IMR-90 (cell line): ENCODE measurements around the gene ASB11. TPM values are rescaled to one million over a fixed set of nuclear protein-coding genes. Genes with fewer than 3 reads are reported as not detected.

Experiments
- ATAC-seq: fragments of 200-7000 bp; cut with Tn5 transposase; 2 replicates; pipeline ENCODE4 v1.9.1; 2020; ENCODE audit warnings: low read depth, mild to moderate bottlenecking, moderate library complexity
- BruUV-seq: library from RNA; stranded (reverse); fragments of 400-500 nt; replicated peaks from 2 replicates; lab custom pipeline; 2021; lab: Mats Ljungman, UMichigan
- CTCF ChIA-PET: fragments of 300-600 bp; formaldehyde crosslinking; extraction: SDS; loops from one replicate; lab custom pipeline; 2021; ENCODE audit warnings: antibody characterized with exemption; lab: Yijun Ruan, JAX
- POLR2A ChIA-PET: fragments of 300-600 bp; sonication (Branson Sonifier 250); formaldehyde crosslinking; loops from one replicate; lab custom pipeline; 2022; ENCODE audit warnings: antibody characterized with exemption; ENCODE audit not compliant: unreplicated experiment; lab: Charles Lee
- DNase-seq: peaks from one replicate; pipeline ENCODE4 v3.0.0; 2013
- H2AFZ ChIP-seq: replicated peaks from 2 replicates; pipeline ENCODE3; 2013; ENCODE audit warnings: low read length, mild to moderate bottlenecking; ENCODE audit not compliant: poor library complexity
- H2AK5ac ChIP-seq: 2 replicates; pipeline ENCODE4 v1.6.1; 2013; ENCODE audit warnings: low read depth, low read length, inconsistent platforms
- H2AK9ac ChIP-seq: replicated peaks from 2 replicates; pipeline ENCODE3; 2013; ENCODE audit warnings: mild to moderate bottlenecking, low read depth, low read length, moderate library complexity; ENCODE audit not compliant: poor library complexity
- H2BK120ac ChIP-seq: 2 replicates; pipeline ENCODE4 v1.6.1; 2013; ENCODE audit warnings: low read depth, low read length, inconsistent platforms
- H2BK15ac ChIP-seq: 3 replicates; pipeline ENCODE4 v1.6.1; 2013; ENCODE audit warnings: low read depth, low read length, inconsistent platforms
- H2BK20ac ChIP-seq: 2 replicates; pipeline ENCODE4 v1.6.1; 2013; ENCODE audit warnings: low read depth, mild to moderate bottlenecking, inconsistent platforms, low read length, moderate library complexity
- H2BK5ac ChIP-seq: 2 replicates; pipeline ENCODE4 v1.6.1; 2013; ENCODE audit warnings: mild to moderate bottlenecking, low read depth, low read length, inconsistent platforms; ENCODE audit not compliant: poor library complexity, severe bottlenecking
- H3K14ac ChIP-seq: replicated peaks from 2 replicates; pipeline ENCODE4 v1.6.1; 2013; ENCODE audit warnings: low read depth, low read length, inconsistent platforms
- H3K18ac ChIP-seq: 2 replicates; pipeline ENCODE4 v1.6.1; 2013; ENCODE audit warnings: low read depth, low read length, control low read depth
- H3K23ac ChIP-seq: 2 replicates; pipeline ENCODE4 v1.6.1; 2013; ENCODE audit warnings: low read depth, low read length, inconsistent platforms
- H3K27ac ChIP-seq: 2 replicates; pipeline ENCODE4 v1.5.1; 2013; ENCODE audit warnings: mild to moderate bottlenecking, control low read depth, low read length; ENCODE audit not compliant: insufficient read depth
- H3K27me3 ChIP-seq: 2 replicates; pipeline ENCODE4 v1.6.1; 2013; ENCODE audit warnings: low read length; ENCODE audit not compliant: control insufficient read depth, insufficient read depth
- H3K36me3 ChIP-seq: 2 replicates; pipeline ENCODE4 v1.6.1; 2013; ENCODE audit warnings: low read length, mixed read lengths; ENCODE audit not compliant: control insufficient read depth, insufficient read depth
- H3K4ac ChIP-seq: 2 replicates; pipeline ENCODE4 v1.6.1; 2013; ENCODE audit warnings: low read depth, low read length, inconsistent platforms
- H3K4me1 ChIP-seq: 2 replicates; pipeline ENCODE4 v1.6.1; 2013; ENCODE audit warnings: low read length, mixed read lengths; ENCODE audit not compliant: control insufficient read depth, insufficient read depth
- H3K4me2 ChIP-seq: 2 replicates; pipeline ENCODE4 v1.6.1; 2013; ENCODE audit warnings: low read depth, mild to moderate bottlenecking, control low read depth, low read length, moderate library complexity
- H3K4me3 ChIP-seq: 2 replicates; pipeline ENCODE4 v1.5.1; 2013; ENCODE audit warnings: low read depth, mild to moderate bottlenecking, control low read depth, low read length, moderate library complexity; ENCODE audit not compliant: insufficient read depth
- H3K56ac ChIP-seq: 2 replicates; pipeline ENCODE4 v1.6.1; 2013; ENCODE audit warnings: low read length, inconsistent platforms; ENCODE audit not compliant: insufficient read depth; ENCODE audit errors: extremely low read depth
- H3K79me1 ChIP-seq, 2 experiments: 2 replicates each; pipeline ENCODE4 v1.6.1; 2013; ENCODE audit warnings: low read length in 2 of 2, inconsistent platforms in 1 of 2, low read depth in 1 of 2
- H3K9ac ChIP-seq: 2 replicates; pipeline ENCODE4 v1.6.1; 2013; ENCODE audit warnings: low read depth, low read length, control low read depth
- H3K9me1 ChIP-seq: 2 replicates; pipeline ENCODE4 v1.6.1; 2013; ENCODE audit warnings: low read length, inconsistent platforms; ENCODE audit not compliant: insufficient read depth
- H3K9me3 ChIP-seq: 2 replicates; pipeline ENCODE4 v1.6.1; 2013; ENCODE audit warnings: low read length; ENCODE audit not compliant: control insufficient read depth, insufficient read depth
- H4K20me1 ChIP-seq: 2 replicates; pipeline ENCODE4 v1.6.1; 2013; ENCODE audit warnings: low read length, inconsistent platforms; ENCODE audit not compliant: insufficient read depth
- H4K5ac ChIP-seq: 2 replicates; pipeline ENCODE4 v1.6.1; 2013; ENCODE audit warnings: mild to moderate bottlenecking, low read depth, low read length, control low read depth
- H4K8ac ChIP-seq, 2 experiments: 2 replicates each; pipeline ENCODE4 v1.6.1; 2013; ENCODE audit warnings: low read depth in 2 of 2, low read length in 2 of 2, control low read depth in 1 of 2, inconsistent platforms in 1 of 2
- H4K91ac ChIP-seq: 2 replicates; pipeline ENCODE4 v1.6.1; 2013; ENCODE audit warnings: low read depth, low read length, inconsistent platforms; ENCODE audit not compliant: insufficient read depth
- BHLHE40 ChIP-seq: fragments of 150-350 bp; IDR thresholded peaks from 2 replicates; pipeline ENCODE4 v1.6.1; 2016; ENCODE audit warnings: mild to moderate bottlenecking, low read depth, low read length
- CEBPB ChIP-seq: IDR thresholded peaks from 2 replicates; pipeline ENCODE4 v1.6.1; 2012; ENCODE audit warnings: low read depth, low read length, improper control_type of control experiment
- CHD1 ChIP-seq: IDR thresholded peaks from 2 replicates; pipeline ENCODE4 v1.6.1; 2012; ENCODE audit warnings: low read depth, low read length, improper control_type of control experiment
- FOS ChIP-seq: fragments of 150-350 bp; IDR thresholded peaks from 2 replicates; pipeline ENCODE4 v1.6.1; 2016; ENCODE audit warnings: low read depth, low read length
- MAFK ChIP-seq: IDR thresholded peaks from 2 replicates; pipeline ENCODE4 v1.6.1; 2012; ENCODE audit warnings: low read depth, low read length, improper control_type of control experiment
- MAZ ChIP-seq: IDR thresholded peaks from 2 replicates; pipeline ENCODE4 v1.6.1; 2012; ENCODE audit warnings: low read depth, mild to moderate bottlenecking, low read length, improper control_type of control experiment, moderate library complexity, borderline replicate concordance
- MXI1 ChIP-seq: IDR thresholded peaks from 2 replicates; pipeline ENCODE4 v1.6.1; 2012; ENCODE audit warnings: low read depth, mild to moderate bottlenecking, low read length, moderate library complexity, borderline replicate concordance
- NFE2L2 ChIP-seq: fragments of 150-350 bp; IDR thresholded peaks from 2 replicates; pipeline ENCODE4 v1.6.1; 2016; ENCODE audit warnings: low read depth, mild to moderate bottlenecking, low read length
- POLR2A ChIP-seq: IDR thresholded peaks from 2 replicates; pipeline ENCODE4 v1.6.1; 2012; ENCODE audit warnings: mild to moderate bottlenecking, low read depth, low read length
- RAD21 ChIP-seq: IDR thresholded peaks from 2 replicates; pipeline ENCODE4 v1.6.1; 2012; ENCODE audit warnings: low read length, improper control_type of control experiment
- RCOR1 ChIP-seq: IDR thresholded peaks from 2 replicates; pipeline ENCODE4 v1.6.1; 2012; ENCODE audit warnings: mild to moderate bottlenecking, low read length, improper control_type of control experiment; ENCODE audit not compliant: insufficient replicate concordance
- RFX5 ChIP-seq: IDR thresholded peaks from 2 replicates; pipeline ENCODE4 v1.8.0; 2012; ENCODE audit warnings: low read depth, mild to moderate bottlenecking, low read length, moderate library complexity
- SMC3 ChIP-seq: fragments of 150-350 bp; IDR thresholded peaks from 2 replicates; pipeline ENCODE4 v1.6.1; 2016; ENCODE audit warnings: low read depth, mild to moderate bottlenecking, antibody characterized with exemption, low read length, moderate library complexity
- USF2 ChIP-seq: fragments of 150-350 bp; IDR thresholded peaks from 2 replicates; pipeline ENCODE4 v1.6.1; 2017; ENCODE audit warnings: mild to moderate bottlenecking, antibody characterized with exemption, low read length, low read depth
- WGBS, 2 experiments: methylation state at CpG; one replicate each; pipeline versions ENCODE4 v1.1.5 to v1.1.7; 2013; ENCODE audit warnings: missing lambda C conversion rate in 2 of 2; ENCODE audit not compliant: insufficient read length in 1 of 2; ENCODE audit errors: extremely low coverage in 2 of 2; 5-methylcytosine and 5-hydroxymethylcytosine counted together
- dilution Hi-C: fragments of 300-500 bp; cut with HindIII; formaldehyde crosslinking; loops from one replicate; pipeline ENCODE4 v1.14.3; 2018; ENCODE audit warnings: low sequenced_read_pairs; ENCODE audit not compliant: unreplicated experiment
- in situ Hi-C: fragments of 300-500 bp; cut with MboI; formaldehyde crosslinking; loops from 3 replicates; pipeline ENCODE4 v1.14.3; 2019; ENCODE audit warnings: low sequenced_read_pairs, inconsistent platforms, mixed read lengths
- intact Hi-C: fragments of 100-400 bp; cut with micrococcal nuclease; formaldehyde crosslinking; loops from 2 replicates; pipeline ENCODE4 v1.10.0; 2022
- polyA plus RNA-seq, 3 experiments: library from polyadenylated mRNA; depleted of rRNA; stranded (reverse); fragments of >200 nt; gene quantifications; 2 replicates each; pipeline ENCODE4 v1.2.3, GENCODE V29; 2012; ENCODE audit warnings: low replicate concordance in 1 of 3
- total RNA-seq: library from RNA; depleted of rRNA; stranded (reverse); fragments of >200 nt; gene quantifications from 2 replicates; pipeline ENCODE4 v1.2.3, GENCODE V29; 2012
- TF ChIP-seq, protein P1 (sequence below): conservative IDR thresholded peaks from 2 replicates; pipeline ENCODE4 v1.5.1; 2012; ENCODE audit warnings: mild to moderate bottlenecking, low read depth, low read length, improper control_type of control experiment
- TF ChIP-seq, protein P2 (sequence below): fragments of 150-350 bp; IDR thresholded peaks from 2 replicates; pipeline ENCODE4 v1.6.1; 2016; ENCODE audit warnings: low read depth, mild to moderate bottlenecking, low read length, moderate library complexity, borderline replicate concordance

Gene ASB11
- total and polyA plus RNA-seq, 2 of the 4 experiments (the other 2 are of a cell fraction) = not detected

- H2BK120ac ChIP-seq = no peak overlapping the region
- dilution Hi-C loops (no loop called here), in situ Hi-C loops (no loop called here), intact Hi-C loops (no loop called here)
- H3K9me3 ChIP-seq = no peaks in the 10 kb centered on the region
- no peak overlapping the region for H4K91ac ChIP-seq
- H3K4me2 ChIP-seq = no peak overlapping the region
- H3K79me1 ChIP-seq = no peaks in the 10 kb centered on the region
- H3K9ac ChIP-seq = no peak overlapping the region
- H3K18ac ChIP-seq = no peak overlapping the region
- no peak overlapping the region for H3K14ac ChIP-seq
- no peaks in the 10 kb centered on the region for H3K36me3 ChIP-seq
- H3K23ac ChIP-seq = no peak overlapping the region
- no peak overlapping the region for H3K4ac ChIP-seq
- no peak overlapping the region for H4K5ac ChIP-seq
- H2BK15ac ChIP-seq = no peak overlapping the region
- BruUV-seq = no TSS peak
- H4K20me1 ChIP-seq = no peaks in the 10 kb centered on the region
- no peak overlapping the region for H3K27ac ChIP-seq
- no peak overlapping the region for H3K4me3 ChIP-seq
- H4K8ac ChIP-seq = no peak overlapping the region
- no peak overlapping the region for H2AK5ac ChIP-seq
- no peaks in the 10 kb centered on the region; the same call in 1 of the 2 replicates for H3K27me3 ChIP-seq
- no peaks in the 10 kb centered on the region for H3K9me1 ChIP-seq
- H2BK20ac ChIP-seq = no peak overlapping the region
- H3K4me1 ChIP-seq = no peaks in the 10 kb centered on the region
- DNase-seq = no peak
- H2AK9ac ChIP-seq = no peak overlapping the region
- POLR2A ChIA-PET = no interaction called here
- H2BK5ac ChIP-seq = no peak overlapping the region
- no peak for ATAC-seq
- TF ChIP-seq MXI1 (no peak), USF2 (no peak), RFX5 (no peak), MAFK (no peak), CEBPB (no peak), SMC3 (no peak), RAD21 (no peak), MAZ (no peak), RCOR1 (no peak), CHD1 (no peak), POLR2A (no peak), NFE2L2 (no peak), BHLHE40 (no peak), FOS (no peak)
- TF ChIP-seq, protein P1, sequence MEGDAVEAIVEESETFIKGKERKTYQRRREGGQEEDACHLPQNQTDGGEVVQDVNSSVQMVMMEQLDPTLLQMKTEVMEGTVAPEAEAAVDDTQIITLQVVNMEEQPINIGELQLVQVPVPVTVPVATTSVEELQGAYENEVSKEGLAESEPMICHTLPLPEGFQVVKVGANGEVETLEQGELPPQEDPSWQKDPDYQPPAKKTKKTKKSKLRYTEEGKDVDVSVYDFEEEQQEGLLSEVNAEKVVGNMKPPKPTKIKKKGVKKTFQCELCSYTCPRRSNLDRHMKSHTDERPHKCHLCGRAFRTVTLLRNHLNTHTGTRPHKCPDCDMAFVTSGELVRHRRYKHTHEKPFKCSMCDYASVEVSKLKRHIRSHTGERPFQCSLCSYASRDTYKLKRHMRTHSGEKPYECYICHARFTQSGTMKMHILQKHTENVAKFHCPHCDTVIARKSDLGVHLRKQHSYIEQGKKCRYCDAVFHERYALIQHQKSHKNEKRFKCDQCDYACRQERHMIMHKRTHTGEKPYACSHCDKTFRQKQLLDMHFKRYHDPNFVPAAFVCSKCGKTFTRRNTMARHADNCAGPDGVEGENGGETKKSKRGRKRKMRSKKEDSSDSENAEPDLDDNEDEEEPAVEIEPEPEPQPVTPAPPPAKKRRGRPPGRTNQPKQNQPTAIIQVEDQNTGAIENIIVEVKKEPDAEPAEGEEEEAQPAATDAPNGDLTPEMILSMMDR = no peak
- TF ChIP-seq, protein P2, sequence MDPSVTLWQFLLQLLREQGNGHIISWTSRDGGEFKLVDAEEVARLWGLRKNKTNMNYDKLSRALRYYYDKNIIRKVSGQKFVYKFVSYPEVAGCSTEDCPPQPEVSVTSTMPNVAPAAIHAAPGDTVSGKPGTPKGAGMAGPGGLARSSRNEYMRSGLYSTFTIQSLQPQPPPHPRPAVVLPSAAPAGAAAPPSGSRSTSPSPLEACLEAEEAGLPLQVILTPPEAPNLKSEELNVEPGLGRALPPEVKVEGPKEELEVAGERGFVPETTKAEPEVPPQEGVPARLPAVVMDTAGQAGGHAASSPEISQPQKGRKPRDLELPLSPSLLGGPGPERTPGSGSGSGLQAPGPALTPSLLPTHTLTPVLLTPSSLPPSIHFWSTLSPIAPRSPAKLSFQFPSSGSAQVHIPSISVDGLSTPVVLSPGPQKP = no peak
- no peak overlapping the region for H2AFZ ChIP-seq
- CTCF ChIA-PET = no interaction called here
- 67% methylated on average over 1 of the region's 2 CpGs; no CpG with 5 or more reads in 1 of the 2 experiments for WGBS, 2 experiments
- no peak overlapping the region for H3K56ac ChIP-seq
These were observed 13.4 kb upstream of the ASB11 start for GRCh38 chrX:15328821-15329220.
